ENCODE data around the gene KCNJ2.

GRCh38 chr17:70139449-70139993, 29.8 kb upstream of the KCNJ2 start:
- TF ChIP-seq CTCF (IDR thresholded peaks at IDR 0.05; ENCODE audit: low read length): no peak
- no peak for TF ChIP-seq EZH2 (IDR thresholded peaks at IDR 0.05; ENCODE audit: borderline replicate concordance, low read length)
